ENCODE measurements around the gene MPDU1.

- no peak for TF ChIP-seq CTCF (IDR thresholded peaks at IDR 0.05 in 2 of 3, conservative IDR thresholded peaks at IDR 0.05 in 1 of 3; ENCODE audit: control insufficient read depth in 2 of 3, extremely low read depth in 1 of 3, insufficient read depth in 1 of 3, low read depth in 3 of 3, low read length in 3 of 3)
- TF ChIP-seq ETV6 (conservative IDR thresholded peaks at IDR 0.05 in 1 of 2, IDR thresholded peaks at IDR 0.05 in 1 of 2; ENCODE audit: borderline replicate concordance in 1 of 2, low read depth in 1 of 2) = peak in 1 of 2 experiments; percentile 98; a peak in 2 of 4 replicates
- no peak for TF ChIP-seq PAX8 (IDR thresholded peaks at IDR 0.05)
- TF ChIP-seq CBFB (IDR thresholded peaks at IDR 0.05; ENCODE audit: low read depth) = peak; percentile 42; the same call in 1 of the 2 replicates
- TF ChIP-seq ESRRA (IDR thresholded peaks at IDR 0.05; ENCODE audit: low read length) = peak; percentile 74; the same call in 1 of the 2 replicates
- no peak for TF ChIP-seq SIN3A (IDR thresholded peaks at IDR 0.05; ENCODE audit: low read depth, low read length)
- peak; percentile 83 for TF ChIP-seq POLR2A (IDR thresholded peaks at IDR 0.05; ENCODE audit: low read depth, low read length)
- peak; percentile 96 for TF ChIP-seq POLR2AphosphoS5 (IDR thresholded peaks at IDR 0.05; ENCODE audit: low read length)
- no peak for TF ChIP-seq NR2C2 (IDR thresholded peaks at IDR 0.05; ENCODE audit: borderline replicate concordance, control insufficient read depth, insufficient read length, low read depth)
- peak; percentile 61; the same call in 1 of the 2 replicates for TF ChIP-seq YY1 (IDR thresholded peaks at IDR 0.05; ENCODE audit: low read depth, low read length)
- no peak for TF ChIP-seq REST (IDR thresholded peaks at IDR 0.05; ENCODE audit: low read depth, low read length)
- TF ChIP-seq HDAC2 (IDR thresholded peaks at IDR 0.05) = no peak
- no peak for TF ChIP-seq JUND (IDR thresholded peaks at IDR 0.05; ENCODE audit: low read depth, low read length)
Measured at GRCh38 chr17:7579001-7579833, 4.4 kb upstream of the MPDU1 start, which contains the start of gene CD68.

All from GM12878 (cell line).